HL-60 (cell line): ENCODE data around the gene FSCN2.

Experiments used
- GABPA ChIP-seq: IDR thresholded peaks from 2 replicates; pipeline ENCODE4 v1.6.1; 2012; ENCODE audit warnings: low read depth
- POLR2AphosphoS5 ChIP-seq: IDR thresholded peaks from 2 replicates; pipeline ENCODE4 v1.6.1; 2012; ENCODE audit warnings: low read depth
- TF ChIP-seq, protein P1 (sequence below): IDR thresholded peaks from one replicate; pipeline ENCODE4 v1.5.1; 2011; ENCODE audit warnings: low read length, control low read depth, inconsistent platforms; ENCODE audit not compliant: insufficient read depth

GRCh38 chr17:81582341-81582740 lies 54.2 kb downstream of the FSCN2 start:
- TF ChIP-seq POLR2AphosphoS5, result no peak
- TF ChIP-seq, protein P1, sequence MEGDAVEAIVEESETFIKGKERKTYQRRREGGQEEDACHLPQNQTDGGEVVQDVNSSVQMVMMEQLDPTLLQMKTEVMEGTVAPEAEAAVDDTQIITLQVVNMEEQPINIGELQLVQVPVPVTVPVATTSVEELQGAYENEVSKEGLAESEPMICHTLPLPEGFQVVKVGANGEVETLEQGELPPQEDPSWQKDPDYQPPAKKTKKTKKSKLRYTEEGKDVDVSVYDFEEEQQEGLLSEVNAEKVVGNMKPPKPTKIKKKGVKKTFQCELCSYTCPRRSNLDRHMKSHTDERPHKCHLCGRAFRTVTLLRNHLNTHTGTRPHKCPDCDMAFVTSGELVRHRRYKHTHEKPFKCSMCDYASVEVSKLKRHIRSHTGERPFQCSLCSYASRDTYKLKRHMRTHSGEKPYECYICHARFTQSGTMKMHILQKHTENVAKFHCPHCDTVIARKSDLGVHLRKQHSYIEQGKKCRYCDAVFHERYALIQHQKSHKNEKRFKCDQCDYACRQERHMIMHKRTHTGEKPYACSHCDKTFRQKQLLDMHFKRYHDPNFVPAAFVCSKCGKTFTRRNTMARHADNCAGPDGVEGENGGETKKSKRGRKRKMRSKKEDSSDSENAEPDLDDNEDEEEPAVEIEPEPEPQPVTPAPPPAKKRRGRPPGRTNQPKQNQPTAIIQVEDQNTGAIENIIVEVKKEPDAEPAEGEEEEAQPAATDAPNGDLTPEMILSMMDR, result no peak
- no peak for TF ChIP-seq GABPA
